ENCODE results near the gene LRPAP1.

Gene LRPAP1

GRCh38 chr4:3484057-3484973 lies 47.9 kb downstream of the LRPAP1 start:
- no peak for DNase-seq (ENCODE audit: low spot score)

- no peak for DNase-seq (ENCODE audit: low spot score)
These were observed 48.7 kb downstream of the LRPAP1 start for GRCh38 chr4:3483471-3483921.

- DNase-seq (ENCODE audit: low spot score): no peak
These were observed 49.5 kb downstream of the LRPAP1 start for GRCh38 chr4:3482707-3483106.

GRCh38 chr4:3481783-3482393 lies 50.3 kb downstream of the LRPAP1 start:
- no peak for DNase-seq (ENCODE audit: low spot score)

GRCh38 chr4:3481113-3481531 lies 51.1 kb downstream of the LRPAP1 start:
- DNase-seq (ENCODE audit: low spot score): no peak

GRCh38 chr4:3480528-3481112 lies 51.6 kb downstream of the LRPAP1 start:
- peak; percentile 67 for DNase-seq (ENCODE audit: low spot score)

GRCh38 chr4:3479358-3480101 lies 52.7 kb downstream of the LRPAP1 start:
- DNase-seq (ENCODE audit: low spot score): no peak

GRCh38 chr4:3478446-3479357 lies 53.5 kb downstream of the LRPAP1 start:
- no peak for DNase-seq (ENCODE audit: low spot score)

GRCh38 chr4:3477750-3478430 lies 54.3 kb downstream of the LRPAP1 start:
- DNase-seq (ENCODE audit: low spot score): no peak

GRCh38 chr4:3476936-3477749 lies 55.1 kb downstream of the LRPAP1 start:
- no peak for DNase-seq (ENCODE audit: low spot score)

GRCh38 chr4:3476341-3476747 lies 55.9 kb downstream of the LRPAP1 start:
- DNase-seq (ENCODE audit: low spot score): no peak

GRCh38 chr4:3475713-3476260 lies 56.4 kb downstream of the LRPAP1 start:
- DNase-seq (ENCODE audit: low spot score): no peak

GRCh38 chr4:3475041-3475712 lies 57.0 kb downstream of the LRPAP1 start:
- no peak for DNase-seq (ENCODE audit: low spot score)

GRCh38 chr4:3473996-3474765 lies 58.0 kb downstream of the LRPAP1 start:
- DNase-seq (ENCODE audit: low spot score): no peak

- no peak for DNase-seq (ENCODE audit: low spot score)
These were observed 58.9 kb downstream of the LRPAP1 start for GRCh38 chr4:3473181-3473950.

- no peak for DNase-seq (ENCODE audit: low spot score)
These were observed 59.6 kb downstream of the LRPAP1 start for GRCh38 chr4:3472411-3473141.

GRCh38 chr4:3471886-3472285 lies 60.3 kb downstream of the LRPAP1 start:
- no peak for DNase-seq (ENCODE audit: low spot score)
